ENCODE data around the gene SLAMF6.
A peak's percentile ranks its signal among the peaks of the same experiment; 100 is the strongest.
"Not testable (repeated sequence)": the region's sequence is repeated elsewhere in the genome, so short reads cannot be mapped to it uniquely, and the experiment has no call there.

SLAMF6 gene

GRCh38 chr1:160542303-160542945 is 19.4 kb upstream of the SLAMF6 start:
- DNase-seq (ENCODE audit: low read depth in 3 of 3) = no peak

GRCh38 chr1:160541622-160542302 is 18.7 kb upstream of the SLAMF6 start:
- DNase-seq (ENCODE audit: low read depth in 3 of 3) = no peak

- DNase-seq (ENCODE audit: low read depth in 3 of 3) = no peak
Observed at GRCh38 chr1:160540859-160541233, 17.8 kb upstream of the SLAMF6 start.

- no peak for DNase-seq (ENCODE audit: low read depth in 3 of 3)
Observed at GRCh38 chr1:160539990-160540858, 17.2 kb upstream of the SLAMF6 start.

GRCh38 chr1:160539684-160539989 is 16.6 kb upstream of the SLAMF6 start:
- no peak for DNase-seq (ENCODE audit: low read depth in 3 of 3)

- DNase-seq (ENCODE audit: low read depth in 3 of 3) = no peak
Observed at GRCh38 chr1:160538985-160539651, 16.1 kb upstream of the SLAMF6 start.

GRCh38 chr1:160537714-160538665 is 14.9 kb upstream of the SLAMF6 start:
- no peak for DNase-seq (ENCODE audit: low read depth in 3 of 3)

- DNase-seq (ENCODE audit: low read depth in 3 of 3) = no peak
Observed at GRCh38 chr1:160534823-160535605, 12.0 kb upstream of the SLAMF6 start.

GRCh38 chr1:160532557-160532813 is 9.4 kb upstream of the SLAMF6 start:
- DNase-seq (ENCODE audit: low read depth in 3 of 3) = not testable (repeated sequence)

GRCh38 chr1:160531809-160532556 is 8.9 kb upstream of the SLAMF6 start:
- not testable (repeated sequence) for DNase-seq (ENCODE audit: low read depth in 3 of 3)

GRCh38 chr1:160529401-160529952 is 6.4 kb upstream of the SLAMF6 start:
- not testable (repeated sequence) for DNase-seq (ENCODE audit: low read depth in 3 of 3)

GRCh38 chr1:160523789-160524188 is 734 bp upstream of the SLAMF6 start:
- DNase-seq (ENCODE audit: low read depth in 3 of 3) = not testable (repeated sequence)

- DNase-seq (ENCODE audit: low read depth in 3 of 3) = no peak
Observed at GRCh38 chr1:160522136-160522535, 919 bp downstream of the SLAMF6 start.

GRCh38 chr1:160521554-160521953 is 1.5 kb downstream of the SLAMF6 start:
- DNase-seq (ENCODE audit: low read depth in 3 of 3) = no peak

- no peak for DNase-seq (ENCODE audit: low read depth in 3 of 3)
Observed at GRCh38 chr1:160520999-160521398, 2.1 kb downstream of the SLAMF6 start.

GRCh38 chr1:160520582-160520981 is 2.5 kb downstream of the SLAMF6 start:
- DNase-seq (ENCODE audit: low read depth in 3 of 3) = no peak

GRCh38 chr1:160519642-160520435 is 3.2 kb downstream of the SLAMF6 start:
- peak in 1 of 3 donors; percentile 22 for DNase-seq (ENCODE audit: low read depth in 3 of 3)

- DNase-seq (ENCODE audit: low read depth in 3 of 3) = not testable (repeated sequence)
Observed at GRCh38 chr1:160517519-160517918, 5.5 kb downstream of the SLAMF6 start.

- DNase-seq (ENCODE audit: low read depth in 3 of 3) = not testable (repeated sequence)
Observed at GRCh38 chr1:160515908-160516307, 7.1 kb downstream of the SLAMF6 start.
